ENCODE measurements around the gene PIGK. TPM values are rescaled to one million over a fixed set of nuclear protein-coding genes. Genes with fewer than 3 reads are reported as not detected.

Gene PIGK
- total and polyA plus RNA-seq, 10 of the 15 experiments (the other 5 are each of a cell fraction or from before 2014, with no cell fraction given), result 9.1 to 27.4 (median 16.9) TPM

GRCh38 chr1:77193951-77194350 is 25.3 kb downstream of the PIGK start:
- Histone ChIP-seq H3K27ac (ENCODE audit: control insufficient read depth, insufficient read depth) (no peak overlapping the region), H3K4me1 (ENCODE audit: control insufficient read depth, insufficient read depth, low read length) (no peaks in the 10 kb centered on the region), H3K79me2 (ENCODE audit: control insufficient read depth, insufficient read depth, low read length) (no peaks in the 10 kb centered on the region), H3K9me3 (replicated peaks; ENCODE audit: control insufficient read depth, insufficient read depth, low read length) (no peaks in the 10 kb centered on the region), H3K36me3 (ENCODE audit: control insufficient read depth in 2 of 2, insufficient read depth in 2 of 2, low read length in 1 of 2) (no peaks in the 10 kb centered on the region), H2AFZ (ENCODE audit: control insufficient read depth, low read depth, low read length) (no peak overlapping the region), H3K27me3 (replicated peaks in 1 of 2; ENCODE audit: control insufficient read depth in 2 of 2, insufficient read depth in 2 of 2, low read length in 1 of 2) (no peaks in the 10 kb centered on the region), H3K9ac (ENCODE audit: control insufficient read depth, insufficient read depth, low read length) (no peak overlapping the region), H3K4me3 (no peak overlapping the region), H4K20me1 (ENCODE audit: control insufficient read depth, insufficient read depth) (no peaks in the 10 kb centered on the region), H3K4me2 (ENCODE audit: control insufficient read depth, insufficient read depth) (no peak overlapping the region)
- intact Hi-C loops (cut with micrococcal nuclease; ENCODE audit: unreplicated experiment) (no loop called here), in situ Hi-C loops (cut with MboI) (no loop called here)
- DNase-seq (ENCODE audit: low read depth, low spot score) (no peak), FAIRE-seq (no peak), ATAC-seq (no peak)
- no peak for TF ChIP-seq EGR1 (IDR thresholded peaks at IDR 0.05; ENCODE audit: borderline replicate concordance in 1 of 2, low read depth in 2 of 2, low read length in 2 of 2)
- TF ChIP-seq SIN3A (IDR thresholded peaks at IDR 0.05; ENCODE audit: low read depth, low read length), result no peak
- no peak for TF ChIP-seq PKNOX1 (IDR thresholded peaks at IDR 0.05)
- no peak for TF ChIP-seq POU2F2 (IDR thresholded peaks at IDR 0.05; ENCODE audit: borderline replicate concordance, low read depth, low read length)
- TF ChIP-seq SREBF2 (IDR thresholded peaks at IDR 0.05; ENCODE audit: low read length), result no peak
- no peak for TF ChIP-seq YY1 (IDR thresholded peaks at IDR 0.05; ENCODE audit: low read depth, low read length)
- TF ChIP-seq MLLT1 (IDR thresholded peaks at IDR 0.05), result no peak
- TF ChIP-seq ZNF622 (IDR thresholded peaks at IDR 0.05), result no peak
- TF ChIP-seq PML (IDR thresholded peaks at IDR 0.05; ENCODE audit: low read length), result no peak
- no peak for TF ChIP-seq TCF12 (IDR thresholded peaks at IDR 0.05; ENCODE audit: low read depth, low read length)
- TF ChIP-seq ZNF384 (IDR thresholded peaks at IDR 0.05; ENCODE audit: borderline replicate concordance, low read depth, low read length), result no peak
- no peak for TF ChIP-seq SP1 (IDR thresholded peaks at IDR 0.05; ENCODE audit: low read depth, low read length)
- TF ChIP-seq SMAD5 (IDR thresholded peaks at IDR 0.05; ENCODE audit: low read depth), result no peak
- no peak for TF ChIP-seq FOS (IDR thresholded peaks at IDR 0.05; ENCODE audit: borderline replicate concordance, extremely low read depth, insufficient read length)
- no peak for TF ChIP-seq BHLHE40 (IDR thresholded peaks at IDR 0.05; ENCODE audit: borderline replicate concordance in 1 of 2, low read depth in 2 of 2, low read length in 1 of 2)
- no peak for TF ChIP-seq RFX5 (IDR thresholded peaks at IDR 0.05; ENCODE audit: low read depth, low read length)
- ChIA-PET POLR2A (no interaction called here), SMC1A (ENCODE audit: uncharacterized antibody, unreplicated experiment) (interaction anchor here (1.2 kb wide), 1 partner anchor 9 kb away, joined by 3 read pairs; no protein-coding TSS in a partner anchor), CTCF (no interaction called here), RAD21 (ENCODE audit: unreplicated experiment) (no interaction called here)
- BruUV-seq (replicated peaks), result no TSS peak

Data from GM12878 (cell line).